ENCODE results near the gene C11orf68. TPM values are rescaled to one million over a fixed set of nuclear protein-coding genes. Genes with fewer than 3 reads are reported as not detected.

Gene C11orf68
- total and polyA plus RNA-seq, 2 of the 8 experiments (the other 6 are each of a cell fraction or from before 2014, with no cell fraction given), result 24.0 to 51.2 TPM

DNA sequence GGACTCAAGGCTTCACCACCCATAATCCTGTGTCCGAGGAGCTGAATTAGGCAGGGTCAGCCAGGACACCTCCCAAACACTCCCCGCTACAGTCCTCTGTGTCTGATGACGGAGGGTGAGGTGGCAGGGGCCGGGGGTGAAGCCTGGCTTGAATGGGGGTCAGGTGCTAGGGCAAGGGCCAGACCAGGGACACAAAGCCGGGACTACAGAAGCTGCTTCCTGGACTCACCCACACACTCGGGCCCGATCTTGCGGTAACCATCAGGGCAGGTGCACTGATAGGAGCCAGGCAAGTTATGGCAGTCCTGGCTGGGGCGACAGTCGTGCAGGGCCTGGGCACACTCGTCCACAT, 48.6 kb downstream of the C11orf68 start (continued):
- TF ChIP-seq SIX5 (IDR thresholded peaks at IDR 0.05; ENCODE audit: low read depth, low read length), result no peak
- TF ChIP-seq ATF2 (IDR thresholded peaks at IDR 0.05; ENCODE audit: low read length), result no peak
- TF ChIP-seq POU5F1 (IDR thresholded peaks at IDR 0.05; ENCODE audit: low read depth, low read length), result no peak
